GM23248 (cell line): Measurements from ENCODE around the gene CRACR2A.

Experiments
- EZH2 ChIP-seq: fragments of 200-600 bp; sonication (generic); IDR thresholded peaks from 2 replicates; pipeline ENCODE4 v1.6.1; 2018; ENCODE audit warnings: antibody characterized with exemption, mild to moderate bottlenecking; ENCODE audit not compliant: insufficient read depth, poor library complexity, severe bottlenecking
- EZH2phosphoT487 ChIP-seq: fragments of 200-600 bp; sonication (generic); IDR thresholded peaks from 2 replicates; pipeline ENCODE4 v1.6.1; 2018; ENCODE audit warnings: antibody characterized with exemption, moderate library complexity, mild to moderate bottlenecking, low read depth; ENCODE audit not compliant: insufficient read depth

- TF ChIP-seq EZH2 (no peak), EZH2phosphoT487 (no peak)
These were observed 39.0 kb downstream of the CRACR2A start for GRCh38 chr12:3713947-3714346.
